Measurements from ENCODE around the gene OCA2.

DNA sequence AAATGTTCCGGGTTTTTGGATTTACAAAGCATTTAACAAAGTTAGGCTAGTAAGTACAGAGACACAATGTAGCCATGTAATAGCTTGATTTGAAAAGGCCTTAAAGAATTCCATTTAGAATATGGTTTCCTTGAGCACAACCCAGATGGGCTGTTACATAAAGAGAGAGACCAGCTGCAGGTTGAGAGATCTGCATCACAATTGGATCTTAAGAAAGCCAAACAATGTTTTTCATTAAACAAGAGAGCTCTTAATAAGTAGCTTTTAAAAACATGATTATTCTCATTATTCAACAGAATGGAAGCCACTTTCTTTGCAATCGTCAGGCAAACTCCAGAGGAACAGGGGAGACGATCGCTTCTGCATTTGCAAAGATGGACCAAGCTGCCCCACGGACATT is 300.3 kb downstream of the OCA2 start:
- TF ChIP-seq, protein P1, sequence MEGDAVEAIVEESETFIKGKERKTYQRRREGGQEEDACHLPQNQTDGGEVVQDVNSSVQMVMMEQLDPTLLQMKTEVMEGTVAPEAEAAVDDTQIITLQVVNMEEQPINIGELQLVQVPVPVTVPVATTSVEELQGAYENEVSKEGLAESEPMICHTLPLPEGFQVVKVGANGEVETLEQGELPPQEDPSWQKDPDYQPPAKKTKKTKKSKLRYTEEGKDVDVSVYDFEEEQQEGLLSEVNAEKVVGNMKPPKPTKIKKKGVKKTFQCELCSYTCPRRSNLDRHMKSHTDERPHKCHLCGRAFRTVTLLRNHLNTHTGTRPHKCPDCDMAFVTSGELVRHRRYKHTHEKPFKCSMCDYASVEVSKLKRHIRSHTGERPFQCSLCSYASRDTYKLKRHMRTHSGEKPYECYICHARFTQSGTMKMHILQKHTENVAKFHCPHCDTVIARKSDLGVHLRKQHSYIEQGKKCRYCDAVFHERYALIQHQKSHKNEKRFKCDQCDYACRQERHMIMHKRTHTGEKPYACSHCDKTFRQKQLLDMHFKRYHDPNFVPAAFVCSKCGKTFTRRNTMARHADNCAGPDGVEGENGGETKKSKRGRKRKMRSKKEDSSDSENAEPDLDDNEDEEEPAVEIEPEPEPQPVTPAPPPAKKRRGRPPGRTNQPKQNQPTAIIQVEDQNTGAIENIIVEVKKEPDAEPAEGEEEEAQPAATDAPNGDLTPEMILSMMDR (conservative IDR thresholded peaks at IDR 0.05; ENCODE audit: low read depth, low read length): no peak
- TF ChIP-seq CEBPB (IDR thresholded peaks at IDR 0.05; ENCODE audit: low read depth, low read length) (no peak), RAD21 (IDR thresholded peaks at IDR 0.05; ENCODE audit: low read length) (no peak), SMC3 (IDR thresholded peaks at IDR 0.05; ENCODE audit: low read depth, low read length) (no peak)

Measured in IMR-90 (cell line).